Ovary (tissue), 9 donors: ENCODE results near the gene GYPB. TPM values are rescaled to one million over a fixed set of nuclear protein-coding genes. Genes with fewer than 3 reads are reported as not detected.
"Not testable (repeated sequence)": the region's sequence is repeated elsewhere in the genome, so short reads cannot be mapped to it uniquely, and the experiment has no call there.

ENCODE experiments used
- DNase-seq, 5 donors: peaks; one replicate each; pipeline ENCODE4 v3.0.0-alpha.2; 2019 to 2020
- H3K27ac ChIP-seq, 2 donors: fragments of 200-600 bp; one replicate each; pipeline versions ENCODE4 v1.5.1 to v1.8.0; 2019 to 2022
- H3K27me3 ChIP-seq: fragments of 200-600 bp; one replicate; pipeline ENCODE4 v1.8.0; 2022
- H3K36me3 ChIP-seq: fragments of 200-600 bp; sonication (generic); one replicate; pipeline ENCODE4 v1.5.1; 2019
- H3K4me1 ChIP-seq: one replicate; pipeline ENCODE4 v1.8.1; 2013; ENCODE audit warnings: mild to moderate bottlenecking, moderate library complexity; ENCODE audit not compliant: insufficient read depth
- H3K4me3 ChIP-seq: fragments of 200-600 bp; sonication (generic); one replicate; pipeline ENCODE4 v1.5.1; 2017
- H3K9me3 ChIP-seq, 2 donors: fragments of 200-600 bp in 1 of 2; sonication (generic) in 1 of 2; one replicate each; pipeline versions ENCODE4 v1.5.1 to v1.8.1; 2013 to 2019; ENCODE audit warnings: mild to moderate bottlenecking in 1 of 2, moderate library complexity in 1 of 2
- EP300 ChIP-seq: sonication (generic); formaldehyde crosslinking; IDR thresholded peaks from one replicate; pipeline ENCODE4 v1.6.1; 2017; ENCODE audit warnings: antibody characterized with exemption
- POLR2A ChIP-seq: fragments of 450-650 bp; IDR thresholded peaks from one replicate; pipeline ENCODE4 v1.6.1; 2017; ENCODE audit warnings: antibody characterized with exemption, mild to moderate bottlenecking, moderate library complexity
- WGBS, 3 donors: extraction: QIAGEN DNeasy Blood & Tissue Kit in 1 of 3; methylation state at CpG; one replicate each; pipeline versions ENCODE4 v1.1.5 to v1.1.7; 2013 to 2017; 5-methylcytosine and 5-hydroxymethylcytosine counted together
- intact Hi-C, 4 donors: fragments of 100-400 bp; cut with DNase I; formaldehyde crosslinking; loops; one replicate each; pipeline versions ENCODE4 v1.11.0 to v1.15.1; 2022 to 2023
- polyA plus RNA-seq, 2 donors: library from polyadenylated mRNA; stranded (reverse); fragments of 200-250 nt in 1 of 2; fragments of 350-450 nt in 1 of 2; fragmentation: Illumina TruSeq in 1 of 2; extraction: RNeasy Lipid Tissue Mini Kit (QIAGEN cat#74804) in 1 of 2; gene quantifications; one replicate each; pipeline ENCODE4 v1.2.3, GENCODE V29; 2013 to 2014
- total RNA-seq, 7 donors: library from RNA; depleted of rRNA in 2 of 7; stranded (reverse); fragments of >200 nt in 2 of 7; fragmentation: NEBNext Ultra II Directional in 3 of 7; extraction: Animal tissue kit (Norgen Biotek cat#: 25700) in 3 of 7; gene quantifications; one replicate each; pipeline versions ENCODE4 v1.1.0 to v1.2.4, GENCODE V29; 2016 to 2023
- donor health status: DM: no; HTN: no; CAD: no; lungs with moderate emphysema.
- donor health status: DM: no; HTN: no; CAD: no.
- donor health status: Bipolar disorder and iron deficiency.
- donor health status: DM: yes; HTN: yes; CAD: no.
- donor health status: DM: no; HTN: no; CAD: no.
- donor health status: DM: yes; HTN: yes; CAD: no.

The GYPB gene
- total and polyA plus RNA-seq, 9 donors, result not detected

GRCh38 chr4:144014808-144015207 is 4.4 kb downstream of the GYPB start:
- H3K27me3 ChIP-seq, result no peaks in the 10 kb centered on the region
- no peaks in the 10 kb centered on the region for H3K9me3 ChIP-seq
- TF ChIP-seq POLR2A, result no peak
- no peak for TF ChIP-seq EP300
- H3K36me3 ChIP-seq, result no peaks in the 10 kb centered on the region
- H3K4me1 ChIP-seq, result no peaks in the 10 kb centered on the region
- H3K4me3 ChIP-seq, result no peak overlapping the region
- WGBS, 3 donors, result 76 to 80% (median 78%) methylated on average over 2 of the region's 2 CpGs
- no peak overlapping the region for H3K27ac ChIP-seq
- no peak for DNase-seq
- intact Hi-C loops, result no loop called here

- H3K4me1 ChIP-seq, H3K4me3 ChIP-seq, DNase-seq, H3K27ac ChIP-seq, H3K9me3 ChIP-seq, H3K27me3 ChIP-seq, H3K36me3 ChIP-seq: not testable (repeated sequence)
- intact Hi-C loops, result loop anchor here in 1 of 4 donors (10.0 kb wide), 1 partner anchor 124 kb away; no protein-coding TSS in a partner anchor
- WGBS, 3 donors, result 93 to 95% (median 95%) methylated on average over 3 of the region's 3 CpGs
Measured at GRCh38 chr4:144008602-144009001, 10.6 kb downstream of the GYPB start.

- H3K4me1 ChIP-seq, H3K27me3 ChIP-seq, H3K9me3 ChIP-seq, H3K4me3 ChIP-seq, H3K27ac ChIP-seq, H3K36me3 ChIP-seq, DNase-seq: not testable (repeated sequence)
- intact Hi-C loops, result loop anchor here in 1 of 4 donors (10.0 kb wide), 1 partner anchor 123 kb away; no protein-coding TSS in a partner anchor
- 94 to 95% (median 95%) methylated on average over 1 of the region's 1 CpG for WGBS, 3 donors
Measured at GRCh38 chr4:144007960-144008359, 11.2 kb downstream of the GYPB start.

- H3K27me3 ChIP-seq, DNase-seq, H3K4me3 ChIP-seq, H3K36me3 ChIP-seq, H3K27ac ChIP-seq, H3K4me1 ChIP-seq, H3K9me3 ChIP-seq: not testable (repeated sequence)
- intact Hi-C loops, result loop anchor here in 1 of 4 donors (10.0 kb wide), 1 partner anchor 122 kb away; no protein-coding TSS in a partner anchor
- WGBS, 3 donors, result 53 to 57% (median 54%) methylated on average over 2 of the region's 2 CpGs
Measured at GRCh38 chr4:144006200-144006803, 12.9 kb downstream of the GYPB start.

- not testable (repeated sequence) for H3K27ac ChIP-seq, H3K4me1 ChIP-seq, H3K27me3 ChIP-seq, H3K9me3 ChIP-seq, DNase-seq, H3K4me3 ChIP-seq, H3K36me3 ChIP-seq
- intact Hi-C loops, result loop anchor here in 1 of 4 donors (10.0 kb wide), 1 partner anchor 121 kb away; no protein-coding TSS in a partner anchor
Measured at GRCh38 chr4:144005558-144005953, 13.6 kb downstream of the GYPB start.

GRCh38 chr4:144004868-144005557 is 14.2 kb downstream of the GYPB start:
- not testable (repeated sequence) for H3K4me3 ChIP-seq, H3K4me1 ChIP-seq, DNase-seq, H3K36me3 ChIP-seq, H3K27ac ChIP-seq, H3K27me3 ChIP-seq, H3K9me3 ChIP-seq
- 61 to 68% (median 66%) methylated on average over 4 of the region's 4 CpGs for WGBS, 3 donors
- intact Hi-C loops, result loop anchor here in 1 of 4 donors (10.0 kb wide), 1 partner anchor 120 kb away; no protein-coding TSS in a partner anchor

GRCh38 chr4:144003890-144004265 is 15.3 kb downstream of the GYPB start:
- intact Hi-C loops, result loop anchor here in 1 of 4 donors (10.0 kb wide), 1 partner anchor 119 kb away; no protein-coding TSS in a partner anchor
- not testable (repeated sequence) for H3K27ac ChIP-seq, DNase-seq, H3K36me3 ChIP-seq, H3K4me1 ChIP-seq, H3K4me3 ChIP-seq, H3K27me3 ChIP-seq, H3K9me3 ChIP-seq

GRCh38 chr4:144003205-144003889 is 15.8 kb downstream of the GYPB start:
- intact Hi-C loops, result loop anchor here in 1 of 4 donors (10.0 kb wide), 1 partner anchor 119 kb away; no protein-coding TSS in a partner anchor

GRCh38 chr4:144000331-144000995 is 18.7 kb downstream of the GYPB start:
- H3K4me1 ChIP-seq, DNase-seq, H3K27me3 ChIP-seq, H3K36me3 ChIP-seq, H3K9me3 ChIP-seq, H3K27ac ChIP-seq, H3K4me3 ChIP-seq: not testable (repeated sequence)
- intact Hi-C loops, result loop anchor here in 1 of 4 donors (10.0 kb wide), 1 partner anchor 116 kb away; no protein-coding TSS in a partner anchor
- WGBS, 3 donors, result 62 to 71% (median 65%) methylated on average over 6 of the region's 6 CpGs

More at GRCh38 chr4:144003205-144003889, 15.8 kb downstream of the GYPB start:
- H3K27ac ChIP-seq, H3K27me3 ChIP-seq, H3K9me3 ChIP-seq, DNase-seq, H3K4me3 ChIP-seq, H3K36me3 ChIP-seq, H3K4me1 ChIP-seq: not testable (repeated sequence)
- WGBS, 3 donors, result 66 to 84% (median 72%) methylated on average over 2 of the region's 2 CpGs

GRCh38 chr4:143996193-143996592 is 23.0 kb downstream of the GYPB start:
- DNase-seq, result not testable (repeated sequence)

GRCh38 chr4:143991761-143992160 is 27.4 kb downstream of the GYPB start:
- DNase-seq, H3K36me3 ChIP-seq, H3K4me3 ChIP-seq, intact Hi-C loops, H3K27me3 ChIP-seq, H3K27ac ChIP-seq, H3K4me1 ChIP-seq, H3K9me3 ChIP-seq: not testable (repeated sequence)
- WGBS, 3 donors, result 100% methylated on average over 1 of the region's 1 CpG; no CpG with 5 or more reads in 2 of the 3 donors

More at GRCh38 chr4:143996193-143996592, 23.0 kb downstream of the GYPB start:
- H3K36me3 ChIP-seq, H3K4me1 ChIP-seq, H3K27me3 ChIP-seq, H3K27ac ChIP-seq, H3K4me3 ChIP-seq, H3K9me3 ChIP-seq, intact Hi-C loops: not testable (repeated sequence)
- 66 to 90% (median 77%) methylated on average over 4 of the region's 4 CpGs for WGBS, 3 donors
